Lower lobe of right lung (tissue), 2 donors: Measurements from ENCODE around the gene NOS1AP. TPM values are rescaled to one million over a fixed set of nuclear protein-coding genes. Genes with fewer than 3 reads are reported as not detected.

Experiments
- ATAC-seq, 2 donors: fragments of 200-7000 bp; cut with Tn5 transposase; one replicate each; pipeline ENCODE4 v1.9.1; 2020 to 2022; ENCODE audit warnings: mild to moderate bottlenecking in 2 of 2, moderate library complexity in 2 of 2
- DNase-seq: peaks from one replicate; pipeline ENCODE4 v3.0.0-alpha.2; 2020
- H3K27ac ChIP-seq: fragments of 200-600 bp; one replicate; pipeline ENCODE4 v1.8.0; 2022
- H3K27me3 ChIP-seq: fragments of 200-600 bp; one replicate; pipeline ENCODE4 v1.8.0; 2022; ENCODE audit warnings: low read depth
- H3K36me3 ChIP-seq: fragments of 200-600 bp; one replicate; pipeline ENCODE4 v1.8.0; 2022; ENCODE audit warnings: mild to moderate bottlenecking
- H3K4me1 ChIP-seq: fragments of 200-600 bp; one replicate; pipeline ENCODE4 v1.8.0; 2022
- H3K4me3 ChIP-seq: fragments of 200-600 bp; one replicate; pipeline ENCODE4 v1.8.0; 2022; ENCODE audit warnings: mild to moderate bottlenecking
- H3K9me3 ChIP-seq: fragments of 200-600 bp; one replicate; pipeline ENCODE4 v1.8.0; 2022
- intact Hi-C: fragments of 100-400 bp; cut with DNase I; formaldehyde crosslinking; loops from one replicate; pipeline ENCODE4 v1.11.0; 2022
- total RNA-seq: library from RNA; stranded (reverse); fragmentation: NEBNext Ultra II Directional; extraction: Animal tissue kit (Norgen Biotek cat#: 25700); gene quantifications from one replicate; pipeline ENCODE4 v1.2.1, GENCODE V29; 2021
- TF ChIP-seq, protein P1 (sequence below): fragments of 200-600 bp; IDR thresholded peaks from one replicate; pipeline ENCODE4 v1.8.0; 2022; ENCODE audit warnings: antibody characterized with exemption, mild to moderate bottlenecking
- donor health status: DM: no; HTN: yes; CAD: no; lungs with severe emphysema.

The NOS1AP gene
- total RNA-seq, 1 donor from 2014 or later, result 3.6 TPM

DNA sequence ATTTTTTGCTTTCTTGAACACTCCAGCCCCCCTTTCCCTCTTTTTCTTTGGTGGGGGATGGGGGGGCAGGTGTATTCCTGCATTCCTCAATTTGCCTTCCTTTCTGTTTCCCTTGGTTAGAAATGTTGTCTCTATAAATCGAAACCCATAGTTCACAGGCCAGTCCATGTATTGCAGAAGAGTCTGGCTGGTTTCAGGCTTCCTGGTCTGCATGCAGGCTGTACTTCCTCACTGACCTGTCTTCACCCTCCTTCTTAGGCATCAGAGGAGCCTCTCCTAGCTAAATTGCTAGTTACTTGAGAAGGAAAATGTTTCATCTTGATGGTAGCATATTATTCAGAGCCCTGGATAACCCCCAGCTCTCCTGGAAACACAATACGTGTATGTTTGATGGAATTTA lies 167.1 kb downstream of the NOS1AP start:
- no peaks in the 10 kb centered on the region for H3K4me1 ChIP-seq
- no peaks in the 10 kb centered on the region for H3K27me3 ChIP-seq
- H3K36me3 ChIP-seq, result no peaks in the 10 kb centered on the region
- no peak for DNase-seq
- H3K27ac ChIP-seq, result no peak overlapping the region
- intact Hi-C loops, result no loop called here
- peak; percentile 49 to 64 for ATAC-seq
- H3K4me3 ChIP-seq, result no peak overlapping the region
- H3K9me3 ChIP-seq, result no peaks in the 10 kb centered on the region
- TF ChIP-seq, protein P1, sequence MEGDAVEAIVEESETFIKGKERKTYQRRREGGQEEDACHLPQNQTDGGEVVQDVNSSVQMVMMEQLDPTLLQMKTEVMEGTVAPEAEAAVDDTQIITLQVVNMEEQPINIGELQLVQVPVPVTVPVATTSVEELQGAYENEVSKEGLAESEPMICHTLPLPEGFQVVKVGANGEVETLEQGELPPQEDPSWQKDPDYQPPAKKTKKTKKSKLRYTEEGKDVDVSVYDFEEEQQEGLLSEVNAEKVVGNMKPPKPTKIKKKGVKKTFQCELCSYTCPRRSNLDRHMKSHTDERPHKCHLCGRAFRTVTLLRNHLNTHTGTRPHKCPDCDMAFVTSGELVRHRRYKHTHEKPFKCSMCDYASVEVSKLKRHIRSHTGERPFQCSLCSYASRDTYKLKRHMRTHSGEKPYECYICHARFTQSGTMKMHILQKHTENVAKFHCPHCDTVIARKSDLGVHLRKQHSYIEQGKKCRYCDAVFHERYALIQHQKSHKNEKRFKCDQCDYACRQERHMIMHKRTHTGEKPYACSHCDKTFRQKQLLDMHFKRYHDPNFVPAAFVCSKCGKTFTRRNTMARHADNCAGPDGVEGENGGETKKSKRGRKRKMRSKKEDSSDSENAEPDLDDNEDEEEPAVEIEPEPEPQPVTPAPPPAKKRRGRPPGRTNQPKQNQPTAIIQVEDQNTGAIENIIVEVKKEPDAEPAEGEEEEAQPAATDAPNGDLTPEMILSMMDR, result no peak

DNA sequence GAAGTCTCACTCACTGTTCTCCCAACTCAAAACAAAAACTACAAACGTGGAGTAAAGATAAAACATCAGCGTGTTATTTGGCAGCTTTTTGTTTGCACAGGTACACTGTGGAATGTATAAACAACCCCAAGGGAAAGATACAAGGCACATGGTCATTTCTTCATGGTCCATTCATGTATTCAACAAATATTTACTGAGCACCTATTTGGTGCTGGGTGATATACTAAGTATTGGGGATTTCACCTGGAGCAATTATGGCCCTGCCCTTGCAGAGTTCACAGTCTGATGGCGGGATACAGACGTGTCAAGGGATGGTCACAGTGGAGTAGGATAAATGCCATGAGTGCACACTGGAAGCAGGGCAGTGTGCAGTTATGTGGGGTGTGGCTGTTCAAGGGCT lies 171.1 kb downstream of the NOS1AP start:
- H3K9me3 ChIP-seq, result no peaks in the 10 kb centered on the region
- no peaks in the 10 kb centered on the region for H3K27me3 ChIP-seq
- no peaks in the 10 kb centered on the region for H3K4me1 ChIP-seq
- TF ChIP-seq, protein P1, result no peak
- H3K4me3 ChIP-seq, result no peak overlapping the region
- H3K36me3 ChIP-seq, result no peaks in the 10 kb centered on the region
- ATAC-seq, result no peak
- no peak overlapping the region for H3K27ac ChIP-seq
- no peak for DNase-seq
- intact Hi-C loops, result no loop called here

DNA sequence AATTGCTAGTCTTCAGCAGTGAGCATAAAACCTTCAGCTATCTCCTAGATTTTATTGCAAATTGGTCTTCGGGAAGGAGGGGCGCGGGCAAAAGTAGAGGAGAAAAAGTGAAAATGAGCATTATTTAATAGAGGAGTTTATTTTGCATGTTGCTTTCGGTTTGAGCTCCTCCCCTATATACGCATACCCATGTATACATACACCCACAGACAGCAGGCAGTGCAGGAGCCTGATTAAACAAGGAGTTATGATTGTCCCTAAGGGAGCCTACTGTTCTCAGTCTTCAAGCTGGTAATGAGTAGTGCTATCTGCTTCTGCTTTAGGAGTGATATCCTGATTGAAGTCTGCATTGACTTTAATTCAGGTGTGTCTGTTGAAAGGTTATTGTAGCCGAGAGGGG lies 173.3 kb downstream of the NOS1AP start:
- DNase-seq (no peak), ATAC-seq (no peak)
- H3K27me3 ChIP-seq, result no peaks in the 10 kb centered on the region
- no peak overlapping the region for H3K4me3 ChIP-seq
- TF ChIP-seq, protein P1, result no peak
- H3K9me3 ChIP-seq, result no peaks in the 10 kb centered on the region
- no peaks in the 10 kb centered on the region for H3K4me1 ChIP-seq
- no peak overlapping the region for H3K27ac ChIP-seq
- H3K36me3 ChIP-seq, result no peaks in the 10 kb centered on the region
- intact Hi-C loops, result no loop called here

DNA sequence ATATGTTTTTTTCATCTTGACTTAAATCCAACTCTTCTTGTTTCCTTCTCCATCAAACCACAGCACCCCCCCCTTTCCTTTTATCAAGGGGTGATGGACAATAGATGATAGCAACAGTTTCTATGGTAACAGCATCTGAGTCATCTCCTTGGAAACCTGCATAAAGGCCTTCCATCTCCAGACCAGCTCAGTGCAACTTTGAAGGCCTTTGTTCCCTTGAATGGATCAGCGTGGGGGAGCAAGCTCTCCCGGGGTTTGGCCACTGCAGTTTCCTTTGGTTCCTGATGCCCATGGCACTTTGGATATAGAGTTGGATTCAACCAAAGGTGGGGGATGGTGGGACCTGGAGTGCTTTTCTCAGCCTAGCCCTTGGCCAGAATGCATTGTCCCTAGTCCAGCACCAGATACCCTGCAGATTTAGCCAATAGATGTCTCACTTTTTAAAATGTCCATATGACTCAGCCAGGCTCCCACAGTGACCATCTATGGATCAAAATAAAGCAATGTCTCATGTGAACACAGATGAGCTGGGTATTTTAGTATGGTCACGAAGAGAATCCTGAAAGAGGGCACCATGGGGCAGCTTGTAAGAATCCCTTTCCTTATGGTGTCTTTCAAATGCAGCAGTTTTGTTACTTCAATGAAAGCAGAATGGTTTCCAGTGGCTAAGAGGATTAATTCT lies 179.5 kb downstream of the NOS1AP start:
- intact Hi-C loops, result no loop called here
- no peaks in the 10 kb centered on the region for H3K4me1 ChIP-seq
- no peak overlapping the region for H3K27ac ChIP-seq
- no peaks in the 10 kb centered on the region for H3K27me3 ChIP-seq
- DNase-seq (no peak), ATAC-seq (no peak)
- H3K4me3 ChIP-seq, result no peak overlapping the region
- TF ChIP-seq, protein P1, result no peak
- H3K9me3 ChIP-seq, result no peaks in the 10 kb centered on the region
- no peaks in the 10 kb centered on the region for H3K36me3 ChIP-seq

DNA sequence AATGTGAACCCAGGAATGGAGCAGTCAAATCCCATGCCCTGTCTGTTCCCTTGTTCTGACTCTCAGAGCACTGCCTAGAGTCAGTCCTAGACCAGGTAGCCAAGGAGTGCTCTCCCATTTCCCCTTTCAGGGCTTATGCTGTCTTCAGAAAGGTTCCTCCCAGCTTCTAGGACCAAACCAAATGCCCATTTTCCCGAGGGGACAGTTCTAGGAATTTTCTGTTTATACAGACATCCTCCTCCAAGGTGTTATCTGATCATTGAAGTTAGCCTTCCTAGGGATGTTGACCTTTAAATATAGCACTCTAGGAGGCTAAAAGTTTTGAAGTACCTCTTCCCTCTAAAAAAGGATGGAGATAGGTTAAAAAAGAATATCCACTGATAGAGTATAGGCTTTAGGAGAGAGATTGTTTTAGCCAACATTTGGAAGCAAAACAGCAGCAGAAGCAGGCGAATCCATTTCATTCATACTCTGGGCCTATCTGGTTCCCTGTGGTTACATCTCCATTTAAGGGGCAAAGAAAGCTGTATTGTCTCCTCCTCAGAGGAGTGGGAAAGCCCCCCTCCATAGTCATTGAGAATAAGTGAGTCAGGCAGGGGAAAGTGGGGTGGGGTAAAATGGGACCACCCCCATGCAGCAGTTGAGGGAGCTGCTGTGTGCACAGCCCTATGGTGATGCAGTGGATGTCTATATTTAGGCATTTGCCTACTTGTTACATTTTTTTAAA lies 180.7 kb downstream of the NOS1AP start:
- no peaks in the 10 kb centered on the region for H3K27me3 ChIP-seq
- H3K4me1 ChIP-seq, result no peaks in the 10 kb centered on the region
- TF ChIP-seq, protein P1, result no peak
- ATAC-seq, result no peak
- H3K9me3 ChIP-seq, result no peaks in the 10 kb centered on the region
- H3K27ac ChIP-seq, result no peak overlapping the region
- H3K36me3 ChIP-seq, result no peaks in the 10 kb centered on the region
- intact Hi-C loops, result no loop called here
- no peak overlapping the region for H3K4me3 ChIP-seq
- DNase-seq, result no peak
